H1 (cell line): ENCODE measurements around the gene ATP11A. TPM values are rescaled to one million over a fixed set of nuclear protein-coding genes. Genes with fewer than 3 reads are reported as not detected.
A peak's percentile ranks its signal among the peaks of the same experiment; 100 is the strongest.

Source experiments
- CTCF ChIA-PET: fragments of 300-600 bp; sonication (Branson Sonifier 250); formaldehyde crosslinking; loops from one replicate; lab custom pipeline; 2021; ENCODE audit not compliant: partially characterized antibody; lab: Charles Lee
- POLR2A ChIA-PET: fragments of 300-600 bp; sonication (Branson Sonifier 250); formaldehyde crosslinking; loops from one replicate; lab custom pipeline; 2021; ENCODE audit warnings: inconsistent platforms; ENCODE audit not compliant: partially characterized antibody; lab: Charles Lee
- DNase-seq, 2 experiments: peaks; one replicate each; pipeline versions ENCODE4 v3.0.0 to v3.0.0-alpha.2; 2010 to 2022; ENCODE audit warnings: low spot score in 2 of 2, low read depth in 1 of 2, mixed read lengths in 1 of 2
- FAIRE-seq: peaks from 2 replicates; lab custom pipeline; 2011; peaks lifted over from hg19 to GRCh38; lab: Jason Lieb, UNC
- H2AFZ ChIP-seq: 2 replicates; pipeline ENCODE4 v1.8.1; 2012; ENCODE audit warnings: low read length, inconsistent platforms
- H2AK5ac ChIP-seq: 2 replicates; pipeline ENCODE4 v1.6.1; 2013; ENCODE audit warnings: low read depth, low read length
- H2BK120ac ChIP-seq: replicated peaks from 2 replicates; pipeline ENCODE3; 2013; ENCODE audit warnings: low read depth, low read length, inconsistent platforms
- H2BK12ac ChIP-seq: 2 replicates; pipeline ENCODE4 v1.6.1; 2013; ENCODE audit warnings: low read depth, low read length
- H2BK15ac ChIP-seq: 2 replicates; pipeline ENCODE4 v1.6.1; 2013; ENCODE audit warnings: low read length
- H2BK20ac ChIP-seq: 2 replicates; pipeline ENCODE4 v1.6.1; 2013; ENCODE audit warnings: low read length
- H2BK5ac ChIP-seq: 2 replicates; pipeline ENCODE4 v1.6.1; 2013; ENCODE audit warnings: low read depth, low read length
- H3K14ac ChIP-seq: 2 replicates; pipeline ENCODE4 v1.6.1; 2013; ENCODE audit warnings: inconsistent platforms; ENCODE audit not compliant: insufficient read length
- H3K18ac ChIP-seq: 2 replicates; pipeline ENCODE4 v1.6.1; 2013; ENCODE audit warnings: low read length; ENCODE audit errors: extremely low read depth
- H3K23ac ChIP-seq: 2 replicates; pipeline ENCODE4 v1.6.1; 2013; ENCODE audit warnings: inconsistent platforms; ENCODE audit not compliant: insufficient read length
- H3K23me2 ChIP-seq: 2 replicates; pipeline ENCODE4 v1.6.1; 2013; ENCODE audit warnings: low read depth, low read length
- H3K27ac ChIP-seq: 2 replicates; pipeline ENCODE4 v1.6.1; 2011; ENCODE audit warnings: low read depth, low read length, inconsistent platforms
- H3K27me3 ChIP-seq, 4 experiments: replicated peaks in 1 of 4; 1 replicate in 1 of 4; 2 replicates in 3 of 4; pipeline versions ENCODE4 v1.6.1 to v1.8.1; 2011 to 2013; ENCODE audit warnings: low read length in 3 of 4, mild to moderate bottlenecking in 3 of 4, inconsistent platforms in 2 of 4, mixed read lengths in 2 of 4, moderate library complexity in 1 of 4; ENCODE audit not compliant: control insufficient read depth in 3 of 4, insufficient read depth in 3 of 4; ENCODE audit errors: extremely low read depth in 1 of 4
- H3K36me3 ChIP-seq, 4 experiments: 2 replicates each; pipeline versions ENCODE4 v1.6.1 to v1.8.1; 2011 to 2013; ENCODE audit warnings: mild to moderate bottlenecking in 4 of 4, low read length in 3 of 4, moderate library complexity in 2 of 4, control low read depth in 1 of 4, inconsistent platforms in 1 of 4; ENCODE audit not compliant: insufficient read depth in 4 of 4, control insufficient read depth in 2 of 4
- H3K4ac ChIP-seq: replicated peaks from 2 replicates; pipeline ENCODE3; 2013; ENCODE audit warnings: low read length, low read depth, mixed read lengths, inconsistent platforms; ENCODE audit not compliant: insufficient read length
- H3K4me1 ChIP-seq, 4 experiments: replicated peaks in 1 of 4; 1 replicate in 1 of 4; 2 replicates in 3 of 4; pipeline versions ENCODE4 v1.6.1 to v1.8.1; 2011 to 2013; ENCODE audit warnings: low read length in 3 of 4, inconsistent platforms in 2 of 4, mixed read lengths in 1 of 4; ENCODE audit not compliant: insufficient read depth in 4 of 4, control insufficient read depth in 3 of 4
- H3K4me2 ChIP-seq, 2 experiments: 2 replicates each; pipeline versions ENCODE4 v1.6.1 to v1.8.1; 2011 to 2013; ENCODE audit warnings: low read depth in 2 of 2, low read length in 2 of 2, control low read depth in 1 of 2, inconsistent platforms in 1 of 2, mild to moderate bottlenecking in 1 of 2; ENCODE audit not compliant: insufficient read depth in 1 of 2
- H3K4me3 ChIP-seq, 4 experiments: fragments of 200-600, 300-600 bp in 1 of 4; sonication (generic), shearing (Covaris generic), sonication (Bioruptor Twin) in 1 of 4; 2 replicates each; pipeline versions ENCODE4 v1.5.1 to v1.8.1; 2011 to 2016; ENCODE audit warnings: low read length in 4 of 4, low read depth in 3 of 4, control low read depth in 2 of 4, inconsistent platforms in 2 of 4, mild to moderate bottlenecking in 2 of 4, mixed read lengths in 1 of 4, moderate library complexity in 1 of 4; ENCODE audit not compliant: insufficient read depth in 2 of 4; ENCODE audit errors: extremely low read depth in 1 of 4
- H3K56ac ChIP-seq: replicated peaks from 2 replicates; pipeline ENCODE3; 2013; ENCODE audit warnings: low read depth, mild to moderate bottlenecking, mixed read lengths, low read length, inconsistent platforms; ENCODE audit not compliant: insufficient read length
- H3K79me1 ChIP-seq: 2 replicates; pipeline ENCODE4 v1.6.1; 2013; ENCODE audit warnings: low read depth, low read length, control low read depth
- H3K79me2 ChIP-seq, 2 experiments: 2 replicates each; pipeline versions ENCODE4 v1.6.1 to v1.8.1; 2012 to 2013; ENCODE audit warnings: low read length in 2 of 2, mild to moderate bottlenecking in 2 of 2, inconsistent platforms in 1 of 2; ENCODE audit not compliant: insufficient read depth in 2 of 2, control insufficient read depth in 1 of 2
- H3K9ac ChIP-seq, 4 experiments: replicated peaks in 1 of 4; 1 replicate in 1 of 4; 2 replicates in 3 of 4; pipeline versions ENCODE4 v1.6.1 to v1.8.1; 2011 to 2013; ENCODE audit warnings: low read depth in 3 of 4, low read length in 3 of 4, control low read depth in 2 of 4, mild to moderate bottlenecking in 2 of 4, moderate library complexity in 2 of 4, inconsistent platforms in 1 of 4; ENCODE audit errors: extremely low read depth in 1 of 4
- H3K9me3 ChIP-seq, 2 experiments: 2 replicates each; pipeline versions ENCODE4 v1.6.1 to v1.8.1; 2012 to 2013; ENCODE audit warnings: mild to moderate bottlenecking in 2 of 2, moderate library complexity in 2 of 2, control low read depth in 1 of 2, inconsistent platforms in 1 of 2, low read depth in 1 of 2, low read length in 1 of 2, mixed read lengths in 1 of 2; ENCODE audit not compliant: insufficient read depth in 2 of 2
- H4K20me1 ChIP-seq, 2 experiments: replicated peaks in 1 of 2; 2 replicates each; pipeline versions ENCODE3 to v1.8.1; 2011 to 2013; ENCODE audit warnings: inconsistent platforms in 2 of 2, low read length in 2 of 2, mild to moderate bottlenecking in 1 of 2; ENCODE audit not compliant: insufficient read depth in 2 of 2, control insufficient read depth in 1 of 2
- H4K5ac ChIP-seq: 2 replicates; pipeline ENCODE4 v1.6.1; 2013; ENCODE audit warnings: low read length, low read depth, mixed read lengths, inconsistent platforms; ENCODE audit not compliant: insufficient read length
- H4K8ac ChIP-seq: 2 replicates; pipeline ENCODE4 v1.8.0; 2013; ENCODE audit warnings: mild to moderate bottlenecking, moderate library complexity, low read length, inconsistent platforms; ENCODE audit not compliant: insufficient read depth; ENCODE audit errors: extremely low read depth
- H4K91ac ChIP-seq: replicated peaks from 2 replicates; pipeline ENCODE3; 2013; ENCODE audit warnings: low read length, mixed read lengths, inconsistent platforms; ENCODE audit not compliant: insufficient read length
- ASH2L ChIP-seq: fragments of 200-600, 300-600 bp; sonication (generic); IDR thresholded peaks from one replicate; pipeline ENCODE4 v1.7.1; 2017; ENCODE audit warnings: low read length
- CBX8 ChIP-seq: fragments of 300-800, 300-1000 bp; sonication (generic); IDR thresholded peaks from 2 replicates; pipeline ENCODE4 v1.7.1; 2016; ENCODE audit warnings: low read depth, low read length, borderline replicate concordance
- CREB1 ChIP-seq: IDR thresholded peaks from 2 replicates; pipeline ENCODE4 v1.6.1; 2012; ENCODE audit warnings: inconsistent platforms
- HDAC6 ChIP-seq: IDR thresholded peaks from one replicate; pipeline ENCODE4 v1.7.1; 2012; ENCODE audit warnings: low read depth, mild to moderate bottlenecking, inconsistent platforms, low read length, moderate library complexity
- JUND ChIP-seq: IDR thresholded peaks from 2 replicates; pipeline ENCODE4 v1.6.1; 2011; ENCODE audit warnings: mild to moderate bottlenecking, improper control_type of control experiment, low read length
- KDM4A ChIP-seq: IDR thresholded peaks from one replicate; pipeline ENCODE4 v1.7.1; 2012; ENCODE audit warnings: low read depth, mild to moderate bottlenecking, moderate library complexity, low read length, inconsistent platforms; ENCODE audit not compliant: severe bottlenecking
- SIX5 ChIP-seq: IDR thresholded peaks from 2 replicates; pipeline ENCODE4 v1.6.1; 2011; ENCODE audit warnings: mild to moderate bottlenecking, low read depth, low read length
- TCF12 ChIP-seq: IDR thresholded peaks from 2 replicates; pipeline ENCODE4 v1.6.1; 2011; ENCODE audit warnings: low read depth, mild to moderate bottlenecking, low read length
- WGBS, 2 experiments: shearing (Covaris generic) in 1 of 2; methylation state at CpG; one replicate each; pipeline versions ENCODE4 v1.1.6 to v1.1.7; 2013 to 2015; ENCODE audit warnings: low lambda C conversion rate in 2 of 2, mixed read lengths in 2 of 2, inconsistent platforms in 1 of 2, low coverage in 1 of 2, missing lambda C conversion rate in 1 of 2; ENCODE audit not compliant: insufficient replicate concordance in 2 of 2, insufficient coverage in 1 of 2, insufficient read length in 1 of 2; ENCODE audit errors: extremely low coverage in 1 of 2, missing lambda C conversion rate in 1 of 2; 5-methylcytosine and 5-hydroxymethylcytosine counted together
- polyA plus RNA-seq, 7 experiments: library from polyadenylated mRNA; depleted of rRNA in 3 of 7; stranded (reverse) in 5 of 7; unstranded in 2 of 7; fragments of >200 nt in 5 of 7; fragments of 200-250 nt in 2 of 7; gene quantifications; 1 replicate in 5 of 7; 2 replicates in 1 of 7; 4 replicates in 1 of 7; pipeline versions ENCODE4 v1.2.1 to v1.2.3, GENCODE V29; 2011 to 2013; ENCODE audit warnings: missing spikeins in 2 of 7, mixed read lengths in 2 of 7
- total RNA-seq: library from RNA; stranded (reverse); fragmentation: NEBNext Ultra II Directional; extraction: Animal tissue kit (Norgen Biotek cat#: 25700); gene quantifications from 2 replicates; pipeline ENCODE4 v1.2.1, GENCODE V29; 2021
- TF ChIP-seq, protein P1 (sequence below): IDR thresholded peaks from 2 replicates; pipeline ENCODE4 v1.6.1; 2012; ENCODE audit warnings: inconsistent platforms

ATP11A gene
- total and polyA plus RNA-seq, 2 of the 8 experiments (the other 6 are each of a cell fraction or from before 2014, with no cell fraction given) = 28.8 to 72.9 TPM

DNA sequence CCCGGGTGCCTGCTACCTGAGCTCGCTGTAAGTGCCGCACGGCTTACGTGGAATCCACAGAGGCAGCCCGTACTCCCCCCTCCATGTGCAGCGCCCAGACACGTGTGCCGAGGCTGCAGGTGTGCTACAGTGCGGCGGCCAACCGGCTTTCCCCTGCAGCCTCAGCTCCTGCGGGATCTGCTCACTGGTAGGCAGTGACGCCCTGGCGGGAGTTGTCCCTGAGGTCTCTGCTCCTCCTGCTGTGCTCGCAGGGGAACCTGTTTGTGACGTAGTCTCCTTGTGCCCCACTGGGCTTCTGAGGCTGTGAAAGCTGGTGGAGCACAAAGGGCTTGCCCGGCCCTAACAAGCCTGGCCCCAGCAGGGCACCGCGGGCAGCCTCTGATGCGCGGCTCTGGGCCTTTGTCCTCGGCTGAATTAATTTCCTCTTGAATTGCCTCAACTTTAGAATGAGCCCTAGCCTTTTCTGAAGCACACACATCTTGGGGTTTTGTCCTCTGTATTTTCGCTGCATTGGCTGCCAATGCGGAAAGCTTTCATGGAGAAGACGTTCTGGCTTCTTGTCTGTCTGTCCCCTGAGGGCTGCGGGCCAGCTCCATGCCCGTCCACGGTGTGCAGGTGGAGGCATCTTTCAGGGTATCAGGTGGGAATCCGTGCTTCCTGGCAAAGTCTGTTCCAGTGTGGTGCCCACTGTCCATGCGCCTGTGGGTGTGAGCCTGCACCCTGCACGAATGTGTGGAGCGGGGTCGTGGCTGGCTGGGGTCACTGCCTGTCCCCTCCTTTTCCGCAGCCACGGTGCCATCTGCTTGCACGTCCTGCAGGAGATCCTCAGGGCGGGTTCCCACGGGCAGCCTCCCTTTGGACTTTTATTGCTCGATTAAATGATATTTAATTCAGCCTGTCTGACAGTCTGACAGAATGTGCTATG is 201.9 kb downstream of the ATP11A start:
- Histone ChIP-seq H4K8ac (peak overlapping the region; percentile 93; the same call in 1 of the 2 replicates), H3K4ac (peak overlapping the region; percentile 94), H2BK20ac (peak overlapping the region; percentile 91; the same call in 1 of the 2 replicates), H2BK12ac (peak overlapping the region; percentile 99; the same call in 1 of the 2 replicates), H3K36me3 (no peaks in the 10 kb centered on the region), H3K23ac (no peak overlapping the region), H4K91ac (peak overlapping the region; percentile 99), H3K4me2 (peak overlapping the region; percentile 58 to 71), H3K9me3 (no peaks in the 10 kb centered on the region), H3K56ac (no peak overlapping the region), H3K4me1 (peaks cover 7 to 50% (median 40%) of the 10 kb centered on the region in 4 experiments), H4K20me1 (peaks cover 0 to 7% of the 10 kb centered on the region in 2 experiments), H3K79me1 (peaks cover 2% of the 10 kb centered on the region; the same call in 1 of the 2 replicates), H3K27ac (0 out of 2 replicates have a peak overlapping the region, but pooled peaks have one; percentile 26), H4K5ac (peak overlapping the region; percentile 63), H2AFZ (peak overlapping the region; percentile 25; the same call in 1 of the 2 replicates), H3K9ac (peak overlapping the region in 3 of 4 experiments; percentile 2 to 47 (median 31); a peak in 3 of 7 replicates), H2BK120ac (peak overlapping the region; percentile 58), H2BK15ac (peak overlapping the region; percentile 6; the same call in 1 of the 2 replicates), H2BK5ac (peak overlapping the region; percentile 69; the same call in 1 of the 2 replicates), H3K18ac (peak overlapping the region; percentile 96), H2AK5ac (peak overlapping the region; percentile 18; the same call in 1 of the 2 replicates), H3K14ac (no peak overlapping the region), H3K4me3 (peak overlapping the region in 3 of 4 experiments; percentile 10 to 54 (median 18); a peak in 5 of 8 replicates), H3K27me3 (peaks cover 0 to 16% (median 13%) of the 10 kb centered on the region in 4 experiments; a peak in 6 of 7 replicates), H3K23me2 (peaks cover 5% of the 10 kb centered on the region; the same call in 1 of the 2 replicates), H3K79me2 (peaks cover 0 to 3% of the 10 kb centered on the region in 2 experiments; a peak in 1 of 4 replicates)
- ChIA-PET CTCF (interaction anchor here (1.0 to 3.6 kb wide), 7 partner anchors 15 to 275 kb away, joined by 3 to 12 read pairs (median 3); no protein-coding TSS in a partner anchor), POLR2A (interaction anchor here (0.6 to 3.8 kb wide), 3 partner anchors 15 to 161 kb away, joined by 3 to 17 read pairs (median 6); no protein-coding TSS in a partner anchor)
- 31% methylated on average over 40 of the region's 40 CpGs; no CpG with 5 or more reads in 1 of the 2 experiments for WGBS, 2 experiments
- DNase-seq (peak in 1 of 2 experiments; percentile 77), FAIRE-seq (peak; percentile 71)
- TF ChIP-seq SIX5 (no peak), JUND (no peak), ASH2L (peak; percentile 83), KDM4A (no peak), TCF12 (0 out of 2 replicates have a peak, but pooled peaks have one; percentile 15), CREB1 (peak; percentile 90), CBX8 (no peak), HDAC6 (no peak)
- TF ChIP-seq, protein P1, sequence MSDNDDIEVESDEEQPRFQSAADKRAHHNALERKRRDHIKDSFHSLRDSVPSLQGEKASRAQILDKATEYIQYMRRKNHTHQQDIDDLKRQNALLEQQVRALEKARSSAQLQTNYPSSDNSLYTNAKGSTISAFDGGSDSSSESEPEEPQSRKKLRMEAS = peak; percentile 93
